ENCODE measurements around the gene ETV4. TPM values are rescaled to one million over a fixed set of nuclear protein-coding genes. Genes with fewer than 3 reads are reported as not detected.

The ETV4 gene
- polyA plus RNA-seq, 1 donor from 2014 or later, result 0.61 TPM

DNA sequence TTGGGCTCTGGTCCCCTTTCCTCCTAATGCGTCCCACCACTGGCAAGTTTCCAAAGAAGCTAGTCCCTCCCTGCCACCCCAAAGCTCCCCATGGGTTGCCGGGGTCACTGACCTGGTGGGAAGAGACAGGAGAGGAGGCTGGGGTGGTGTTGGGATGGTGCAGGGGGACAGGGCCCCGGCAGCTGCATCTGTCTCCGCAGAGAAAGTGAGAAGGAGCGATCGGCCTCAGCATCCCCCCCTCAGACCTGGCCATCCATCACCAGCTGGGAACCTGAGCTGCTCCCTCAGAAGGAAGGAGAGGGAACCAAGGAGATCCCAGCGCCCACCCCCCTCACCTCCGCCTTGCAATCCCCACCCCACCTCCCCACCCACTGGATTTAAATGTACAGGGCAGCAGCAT is 3.3 kb downstream of the ETV4 start:
- H3K79me2 ChIP-seq (replicated peaks; ENCODE audit: insufficient read depth, low read length), result no peaks in the 10 kb centered on the region
- TF ChIP-seq EP300 (conservative IDR thresholded peaks at IDR 0.05; ENCODE audit: poor library complexity, severe bottlenecking) (no peak), POLR2AphosphoS5 (IDR thresholded peaks at IDR 0.05) (no peak), MXI1 (conservative IDR thresholded peaks at IDR 0.05; ENCODE audit: poor library complexity, severe bottlenecking) (no peak), REST (IDR thresholded peaks at IDR 0.05; ENCODE audit: borderline replicate concordance) (no peak), SMC3 (conservative IDR thresholded peaks at IDR 0.05; ENCODE audit: poor library complexity) (no peak), TAF1 (IDR thresholded peaks at IDR 0.05; ENCODE audit: low read depth) (no peak), EZH2 (IDR thresholded peaks at IDR 0.05; ENCODE audit: borderline replicate concordance, insufficient read depth, low read length, poor library complexity, severe bottlenecking) (no peak), RAD21 (conservative IDR thresholded peaks at IDR 0.05) (no peak)
- TF ChIP-seq, protein P1, sequence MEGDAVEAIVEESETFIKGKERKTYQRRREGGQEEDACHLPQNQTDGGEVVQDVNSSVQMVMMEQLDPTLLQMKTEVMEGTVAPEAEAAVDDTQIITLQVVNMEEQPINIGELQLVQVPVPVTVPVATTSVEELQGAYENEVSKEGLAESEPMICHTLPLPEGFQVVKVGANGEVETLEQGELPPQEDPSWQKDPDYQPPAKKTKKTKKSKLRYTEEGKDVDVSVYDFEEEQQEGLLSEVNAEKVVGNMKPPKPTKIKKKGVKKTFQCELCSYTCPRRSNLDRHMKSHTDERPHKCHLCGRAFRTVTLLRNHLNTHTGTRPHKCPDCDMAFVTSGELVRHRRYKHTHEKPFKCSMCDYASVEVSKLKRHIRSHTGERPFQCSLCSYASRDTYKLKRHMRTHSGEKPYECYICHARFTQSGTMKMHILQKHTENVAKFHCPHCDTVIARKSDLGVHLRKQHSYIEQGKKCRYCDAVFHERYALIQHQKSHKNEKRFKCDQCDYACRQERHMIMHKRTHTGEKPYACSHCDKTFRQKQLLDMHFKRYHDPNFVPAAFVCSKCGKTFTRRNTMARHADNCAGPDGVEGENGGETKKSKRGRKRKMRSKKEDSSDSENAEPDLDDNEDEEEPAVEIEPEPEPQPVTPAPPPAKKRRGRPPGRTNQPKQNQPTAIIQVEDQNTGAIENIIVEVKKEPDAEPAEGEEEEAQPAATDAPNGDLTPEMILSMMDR (IDR thresholded peaks at IDR 0.05; ENCODE audit: poor library complexity, severe bottlenecking), result no peak
- no peaks in the 10 kb centered on the region for H3K36me3 ChIP-seq (ENCODE audit: insufficient read depth, low read length)
- no peaks in the 10 kb centered on the region for H3F3A ChIP-seq (ENCODE audit: insufficient read depth, low read length, poor library complexity, severe bottlenecking)
- H3K9me2 ChIP-seq (ENCODE audit: insufficient read depth, low read length), result no peaks in the 10 kb centered on the region
- no peak overlapping the region for H3K4me3 ChIP-seq (ENCODE audit: low read length)
- H3K9ac ChIP-seq (ENCODE audit: low read length), result no peak overlapping the region
- H3K27me3 ChIP-seq (ENCODE audit: insufficient read depth, low read depth, low read length), result peaks cover 53% of the 10 kb centered on the region
- no peaks in the 10 kb centered on the region for H4K20me1 ChIP-seq (ENCODE audit: insufficient read depth)
- H3K27ac ChIP-seq (ENCODE audit: low read length), result no peak overlapping the region
- H3K4me2 ChIP-seq (ENCODE audit: low read length), result no peak overlapping the region
- no peaks in the 10 kb centered on the region for H3K9me3 ChIP-seq (ENCODE audit: low read length)
- no peak overlapping the region for H2AFZ ChIP-seq (ENCODE audit: low read depth, low read length)

- H2AFZ ChIP-seq (ENCODE audit: low read depth, low read length), result no peak overlapping the region
- H3K4me2 ChIP-seq (ENCODE audit: low read length), result no peak overlapping the region
- H3F3A ChIP-seq (ENCODE audit: insufficient read depth, low read length, poor library complexity, severe bottlenecking), result no peaks in the 10 kb centered on the region
- H3K27me3 ChIP-seq (ENCODE audit: insufficient read depth, low read depth, low read length), result peaks cover 35% of the 10 kb centered on the region
- H3K36me3 ChIP-seq (ENCODE audit: insufficient read depth, low read length), result no peaks in the 10 kb centered on the region
- no peaks in the 10 kb centered on the region for H3K9me2 ChIP-seq (ENCODE audit: insufficient read depth, low read length)
- H3K4me3 ChIP-seq (ENCODE audit: low read length), result no peak overlapping the region
- H3K27ac ChIP-seq (ENCODE audit: low read length), result no peak overlapping the region
- no peaks in the 10 kb centered on the region for H3K9me3 ChIP-seq (ENCODE audit: low read length)
- H4K20me1 ChIP-seq (ENCODE audit: insufficient read depth), result no peaks in the 10 kb centered on the region
- no peaks in the 10 kb centered on the region for H3K79me2 ChIP-seq (replicated peaks; ENCODE audit: insufficient read depth, low read length)
- TF ChIP-seq TAF1 (IDR thresholded peaks at IDR 0.05; ENCODE audit: low read depth), result no peak
- TF ChIP-seq POLR2AphosphoS5 (IDR thresholded peaks at IDR 0.05), result no peak
- TF ChIP-seq SMC3 (conservative IDR thresholded peaks at IDR 0.05; ENCODE audit: poor library complexity), result no peak
- no peak overlapping the region for H3K9ac ChIP-seq (ENCODE audit: low read length)
Measured at GRCh38 chr17:43540821-43541674, 5.1 kb downstream of the ETV4 start.

Measured in neural cell (in vitro differentiated cells).